HG02763 (cell line): Measurements from ENCODE around the gene TMEM258.

Experiments
- ATAC-seq: cut with Tn5 transposase; IDR thresholded peaks from one replicate; pipeline ENCODE4 v1.9.1; 2021; ENCODE audit warnings: mild to moderate bottlenecking, moderate library complexity; ENCODE audit not compliant: unreplicated experiment

TMEM258 gene

GRCh38 chr11:61744609-61745156 is 47.7 kb downstream of the TMEM258 start:
- no peak for ATAC-seq

GRCh38 chr11:61744181-61744580 is 48.2 kb downstream of the TMEM258 start:
- no peak for ATAC-seq

- ATAC-seq, result no peak
Observed at GRCh38 chr11:61743486-61744095, 48.8 kb downstream of the TMEM258 start.

GRCh38 chr11:61742391-61742790 is 50.0 kb downstream of the TMEM258 start:
- ATAC-seq, result no peak

- ATAC-seq, result no peak
Observed at GRCh38 chr11:61739966-61740365, 52.4 kb downstream of the TMEM258 start.

GRCh38 chr11:61739413-61739812 is 53.0 kb downstream of the TMEM258 start:
- no peak for ATAC-seq
